GM21528 (cell line): ENCODE results near the gene CCDC83.

Experiments
- ATAC-seq: cut with Tn5 transposase; IDR thresholded peaks from one replicate; pipeline ENCODE4 v1.9.1; 2021; ENCODE audit warnings: mild to moderate bottlenecking, moderate library complexity; ENCODE audit not compliant: unreplicated experiment, low FRiP score

Gene CCDC83

GRCh38 chr11:85965202-85965601 is 110.0 kb downstream of the CCDC83 start:
- ATAC-seq: no peak

DNA sequence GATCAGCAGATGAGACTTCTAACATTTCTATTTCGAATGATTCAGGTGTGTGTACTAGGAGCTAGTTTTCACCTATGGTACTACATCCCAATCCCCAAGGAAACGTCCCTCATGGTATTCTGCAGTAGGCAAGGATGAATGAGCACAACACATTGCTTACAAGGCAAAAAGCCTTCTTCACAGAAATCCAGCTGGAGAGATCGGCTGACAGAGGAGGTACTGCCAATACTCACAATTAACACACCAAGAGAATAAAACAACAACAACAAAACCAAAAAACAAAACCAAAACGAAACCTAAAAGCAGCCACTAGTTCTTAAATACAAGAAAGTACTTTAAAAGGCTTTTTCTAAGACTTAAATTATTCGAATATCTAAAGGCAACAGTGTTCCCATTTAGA is 112.3 kb downstream of the CCDC83 start:
- ATAC-seq: no peak
